Lung (tissue), 16 donors: Measurements from ENCODE around the gene ZNF888. TPM values are rescaled to one million over a fixed set of nuclear protein-coding genes. Genes with fewer than 3 reads are reported as not detected.
A peak's percentile ranks its signal among the peaks of the same experiment; 100 is the strongest.

ENCODE experiments used
- ATAC-seq: fragments of 200-7000 bp; cut with Tn5 transposase; one replicate; pipeline ENCODE4 v1.9.1; 2020; ENCODE audit warnings: moderate number of reproducible peaks; ENCODE audit not compliant: insufficient read depth, low FRiP score
- DNase-seq, 3 donors: peaks; one replicate each; pipeline ENCODE4 v3.0.0-alpha.2; 2013 to 2017
- H3K27ac ChIP-seq, 2 donors: one replicate each; pipeline ENCODE4 v1.5.1; 2013; ENCODE audit warnings: mild to moderate bottlenecking in 2 of 2, moderate library complexity in 2 of 2, control low read depth in 1 of 2, inconsistent platforms in 1 of 2, low read depth in 1 of 2, low read length in 1 of 2
- H3K27me3 ChIP-seq, 3 donors: one replicate each; pipeline ENCODE4 v1.5.1; 2013; ENCODE audit warnings: low read length in 2 of 3; ENCODE audit not compliant: control insufficient read depth in 3 of 3, insufficient read depth in 3 of 3
- H3K36me3 ChIP-seq, 4 donors: one replicate each; pipeline ENCODE4 v1.5.1; 2013; ENCODE audit warnings: low read length in 4 of 4, mild to moderate bottlenecking in 1 of 4, moderate library complexity in 1 of 4; ENCODE audit not compliant: control insufficient read depth in 4 of 4, insufficient read depth in 4 of 4
- H3K4me1 ChIP-seq, 5 donors: one replicate each; pipeline ENCODE4 v1.5.1; 2013; ENCODE audit warnings: low read length in 5 of 5, mild to moderate bottlenecking in 2 of 5, moderate library complexity in 1 of 5; ENCODE audit not compliant: control insufficient read depth in 5 of 5, insufficient read depth in 5 of 5
- H3K4me3 ChIP-seq: one replicate; pipeline ENCODE4 v1.5.1; 2013; ENCODE audit warnings: mild to moderate bottlenecking, control low read depth, moderate library complexity
- H3K9ac ChIP-seq, 2 donors: one replicate each; pipeline ENCODE4 v1.5.1; 2013; ENCODE audit warnings: low read length in 2 of 2, control low read depth in 1 of 2; ENCODE audit not compliant: insufficient read depth in 1 of 2
- H3K9me3 ChIP-seq, 4 donors: one replicate each; pipeline ENCODE4 v1.5.1; 2013; ENCODE audit warnings: low read length in 3 of 4, mild to moderate bottlenecking in 1 of 4, moderate library complexity in 1 of 4; ENCODE audit not compliant: control insufficient read depth in 4 of 4, insufficient read depth in 3 of 4
- WGBS, 2 donors: extraction: QIAGEN DNeasy Blood & Tissue Kit; methylation state at CpG; one replicate each; pipeline ENCODE4 v1.1.7; 2013; 5-methylcytosine and 5-hydroxymethylcytosine counted together
- long read RNA-seq, 5 donors: transcript quantifications; one replicate each; lab custom pipeline, GENCODE V29; 2026
- polyA plus RNA-seq, 2 donors: library from polyadenylated mRNA; stranded (reverse); fragments of 200-250 nt; gene quantifications; one replicate each; pipeline ENCODE4 v1.2.1, GENCODE V29; 2013
- total RNA-seq, 2 donors: library from RNA; depleted of rRNA in 1 of 2; stranded (reverse); fragments of >200 nt in 1 of 2; gene quantifications; one replicate each; pipeline ENCODE4 v1.2.1, GENCODE V29; 2014 to 2021
- TF ChIP-seq, protein P1 (sequence below): IDR thresholded peaks from 2 replicates; pipeline ENCODE4 v1.5.1; 2012; ENCODE audit warnings: mild to moderate bottlenecking; ENCODE audit errors: control extremely low read depth, extremely low read depth
- donor health status: control.
- donor health status: control.
- donor health status: Bipolar disorder and iron deficiency.
- donor health status: healthy.
- donor health status: DM: yes; HTN: yes; CAD: no.

Gene ZNF888
- total RNA-seq, result 10 to 100 TPM in 1 of 2 donors, 1 to 10 TPM in 1; 6.9 to 18.9 TPM
- polyA plus RNA-seq, result 1 to 10 TPM; 2.2 to 4.5 TPM
- long read RNA-seq, donor 1, result 0 reads
- long read RNA-seq, donor 2, result 0 reads
- long read RNA-seq, donor 3, result 0 reads
- long read RNA-seq, donor 4, result 0 reads
- long read RNA-seq, donor 5, result 0 reads

- no peaks in the 10 kb centered on the region for H3K27me3 ChIP-seq
- 1 to 2% methylated on average over 55 of the region's 55 CpGs for WGBS, 2 donors
- peaks cover 0 to 2% (median 0%) of the 10 kb centered on the region in 4 donors for H3K36me3 ChIP-seq
- DNase-seq (peak; percentile 88 to 93 (median 89)), ATAC-seq (peak; percentile 99)
- no peaks in the 10 kb centered on the region for H3K9me3 ChIP-seq
- H3K9ac ChIP-seq, result peak within 1 kb of the TSS; percentile 83 to 96
- peak within 1 kb of the TSS; percentile 83 to 98 for H3K27ac ChIP-seq
- TF ChIP-seq, protein P1, sequence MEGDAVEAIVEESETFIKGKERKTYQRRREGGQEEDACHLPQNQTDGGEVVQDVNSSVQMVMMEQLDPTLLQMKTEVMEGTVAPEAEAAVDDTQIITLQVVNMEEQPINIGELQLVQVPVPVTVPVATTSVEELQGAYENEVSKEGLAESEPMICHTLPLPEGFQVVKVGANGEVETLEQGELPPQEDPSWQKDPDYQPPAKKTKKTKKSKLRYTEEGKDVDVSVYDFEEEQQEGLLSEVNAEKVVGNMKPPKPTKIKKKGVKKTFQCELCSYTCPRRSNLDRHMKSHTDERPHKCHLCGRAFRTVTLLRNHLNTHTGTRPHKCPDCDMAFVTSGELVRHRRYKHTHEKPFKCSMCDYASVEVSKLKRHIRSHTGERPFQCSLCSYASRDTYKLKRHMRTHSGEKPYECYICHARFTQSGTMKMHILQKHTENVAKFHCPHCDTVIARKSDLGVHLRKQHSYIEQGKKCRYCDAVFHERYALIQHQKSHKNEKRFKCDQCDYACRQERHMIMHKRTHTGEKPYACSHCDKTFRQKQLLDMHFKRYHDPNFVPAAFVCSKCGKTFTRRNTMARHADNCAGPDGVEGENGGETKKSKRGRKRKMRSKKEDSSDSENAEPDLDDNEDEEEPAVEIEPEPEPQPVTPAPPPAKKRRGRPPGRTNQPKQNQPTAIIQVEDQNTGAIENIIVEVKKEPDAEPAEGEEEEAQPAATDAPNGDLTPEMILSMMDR, result no peak
- H3K4me3 ChIP-seq, result peak within 1 kb of the TSS; percentile 74
- peaks cover 0 to 16% (median 0%) of the 10 kb centered on the region in 5 donors for H3K4me1 ChIP-seq
Measured at GRCh38 chr19:52922841-52923777, at the start of gene ZNF888. ZNF888 (minus strand) TSS chr19:52923428; CDS start chr19:52917873, 5,555 bp downstream.

DNA sequence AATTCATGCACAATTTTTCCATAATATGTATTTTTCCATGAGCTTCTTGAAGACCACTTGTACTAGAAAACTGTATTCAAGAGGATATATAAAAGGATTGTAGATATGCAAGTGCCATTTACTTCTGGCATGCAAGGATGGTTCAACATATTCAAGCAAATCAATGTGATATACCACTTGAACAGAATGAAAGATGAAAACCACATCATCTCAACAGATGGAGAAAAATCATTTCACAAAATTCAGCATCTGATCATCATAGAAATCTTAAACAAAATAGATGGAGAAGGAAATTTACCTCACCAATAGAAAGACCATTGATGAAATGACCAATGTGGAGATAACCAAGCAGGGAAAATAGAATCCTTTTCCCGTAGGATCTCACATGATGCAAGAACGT is 44.5 kb upstream of the ZNF888 start:
- ATAC-seq (no peak), DNase-seq (no peak)
- Histone ChIP-seq H3K4me3 (no peak overlapping the region), H3K9me3 (peaks cover 0 to 6% (median 0%) of the 10 kb centered on the region in 4 donors), H3K9ac (no peak overlapping the region), H3K4me1 (peaks cover 0 to 7% (median 0%) of the 10 kb centered on the region in 5 donors), H3K27ac (no peak overlapping the region), H3K27me3 (no peaks in the 10 kb centered on the region), H3K36me3 (peaks cover 0 to 8% (median 4%) of the 10 kb centered on the region in 4 donors)
- 94 to 95% methylated on average over 2 of the region's 2 CpGs for WGBS, 2 donors
- TF ChIP-seq, protein P1, result no peak

GRCh38 chr19:52963247-52963618 is 40.0 kb upstream of the ZNF888 start:
- peaks cover 0 to 14% (median 1%) of the 10 kb centered on the region in 4 donors for H3K9me3 ChIP-seq
- ATAC-seq (peak; percentile 25), DNase-seq (peak in 1 of 3 donors; percentile 67)
- 2 to 3% methylated on average over 12 of the region's 12 CpGs for WGBS, 2 donors
- TF ChIP-seq, protein P1, result no peak
- H3K4me1 ChIP-seq, result peaks cover 0 to 18% (median 6%) of the 10 kb centered on the region in 5 donors
- peak overlapping the region; percentile 24 for H3K4me3 ChIP-seq
- H3K27me3 ChIP-seq, result no peaks in the 10 kb centered on the region
- H3K27ac ChIP-seq, result peak overlapping the region; percentile 59 to 86
- peak overlapping the region; percentile 63 to 87 for H3K9ac ChIP-seq
- H3K36me3 ChIP-seq, result peaks cover 0 to 8% (median 2%) of the 10 kb centered on the region in 4 donors
